ENCODE results near the gene RB1.
"Not testable (repeated sequence)": the region's sequence is repeated elsewhere in the genome, so short reads cannot be mapped to it uniquely, and the experiment has no call there.

The RB1 gene

DNA sequence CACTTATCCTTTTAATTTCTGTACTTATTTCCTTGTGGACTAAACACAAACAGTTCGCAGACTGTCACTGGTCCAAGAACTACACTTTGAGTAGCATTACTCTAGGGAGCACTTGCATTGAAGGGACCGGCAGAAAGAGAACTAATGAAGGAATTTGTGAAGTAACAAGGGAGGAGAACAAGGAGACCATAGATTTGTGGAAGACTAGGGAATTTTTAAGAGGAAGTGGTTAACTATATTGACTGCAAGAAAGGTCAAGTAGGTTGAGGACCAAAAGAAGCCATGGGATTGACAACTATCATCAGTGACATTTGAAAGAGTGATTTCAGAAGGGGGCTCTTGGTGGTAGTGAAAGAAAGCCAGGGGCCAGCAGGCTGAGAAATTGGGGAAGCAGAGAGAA lies 4.0 kb upstream of the RB1 start:
- no peak for DNase-seq

DNA sequence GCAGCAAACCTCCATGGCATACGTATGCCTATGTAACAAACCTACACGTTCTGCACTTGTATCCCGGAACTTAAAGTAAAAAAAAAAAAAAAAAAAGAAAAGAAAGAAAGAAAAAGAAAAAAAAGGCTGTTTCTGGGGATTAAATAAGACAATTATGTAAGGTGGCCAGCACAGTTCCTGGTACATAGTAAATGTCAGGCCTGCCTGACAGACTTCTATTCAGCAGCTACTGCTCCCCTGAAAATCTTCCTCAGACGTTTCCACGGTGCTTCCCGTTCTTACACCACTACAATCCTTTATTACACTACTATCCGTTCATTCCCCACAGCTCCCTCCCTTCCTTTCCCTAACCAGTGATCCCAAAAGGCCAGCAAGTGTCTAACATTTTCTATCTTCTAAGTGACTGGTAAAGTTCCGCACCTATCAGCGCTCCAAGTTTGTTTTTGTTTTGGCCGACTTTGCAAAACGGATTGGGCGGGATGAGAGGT lies 636 bp upstream of the RB1 start:
- peak; percentile 66 for DNase-seq

DNA sequence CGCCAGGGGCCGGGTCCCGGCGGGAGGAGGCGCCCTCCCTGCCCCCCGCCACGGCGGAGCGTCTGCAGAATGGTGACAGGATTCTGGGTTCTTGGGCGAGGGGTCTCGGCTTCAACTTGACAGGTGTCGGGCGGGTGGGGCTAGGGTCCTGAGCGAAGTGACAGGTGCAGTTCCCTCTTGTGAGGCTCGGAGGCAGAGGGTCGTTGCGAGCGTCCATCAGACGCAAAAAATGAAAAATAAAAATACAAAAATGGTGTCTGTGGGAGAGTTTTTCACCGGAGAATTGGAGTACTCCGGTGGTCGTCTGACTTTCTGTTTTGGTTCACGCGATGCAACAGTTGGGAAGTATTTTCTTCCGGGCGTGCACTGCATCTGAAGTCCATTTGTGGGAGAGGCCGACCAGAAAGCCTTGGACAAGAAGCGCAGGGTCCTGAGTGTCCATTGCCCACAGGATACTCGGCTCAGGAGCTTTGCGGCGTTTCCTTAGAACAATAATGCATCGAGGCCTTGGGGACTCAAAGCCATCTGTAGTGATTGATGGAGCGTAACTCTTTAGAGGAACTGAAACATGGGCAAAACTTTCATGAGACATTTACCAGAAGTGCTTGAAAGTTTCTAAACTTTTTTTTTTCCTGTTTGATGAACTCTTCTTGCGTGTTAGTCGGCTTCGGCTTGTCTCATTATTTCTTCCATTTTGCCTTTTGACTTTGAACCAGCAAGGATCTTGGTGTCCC lies 759 bp downstream of the RB1 start:
- peak; percentile 3 for DNase-seq

DNA sequence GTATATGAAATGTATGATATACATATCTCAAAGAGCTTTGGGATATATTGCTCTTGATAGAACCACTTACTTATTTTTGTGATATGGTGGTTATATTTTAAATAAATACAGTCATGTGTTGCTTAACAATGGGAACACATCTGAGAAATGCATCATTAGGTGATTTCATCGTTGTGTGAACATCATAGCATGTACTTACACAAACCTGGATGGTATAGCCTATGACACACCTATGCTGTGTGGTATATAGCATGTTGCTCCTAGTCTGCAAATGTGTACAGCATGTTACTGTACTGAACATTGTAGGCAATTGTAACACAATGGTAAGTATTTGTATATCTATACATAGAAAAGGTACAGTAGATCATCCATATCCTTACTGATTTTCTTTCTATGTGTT lies 7.7 kb downstream of the RB1 start:
- no peak for DNase-seq

DNA sequence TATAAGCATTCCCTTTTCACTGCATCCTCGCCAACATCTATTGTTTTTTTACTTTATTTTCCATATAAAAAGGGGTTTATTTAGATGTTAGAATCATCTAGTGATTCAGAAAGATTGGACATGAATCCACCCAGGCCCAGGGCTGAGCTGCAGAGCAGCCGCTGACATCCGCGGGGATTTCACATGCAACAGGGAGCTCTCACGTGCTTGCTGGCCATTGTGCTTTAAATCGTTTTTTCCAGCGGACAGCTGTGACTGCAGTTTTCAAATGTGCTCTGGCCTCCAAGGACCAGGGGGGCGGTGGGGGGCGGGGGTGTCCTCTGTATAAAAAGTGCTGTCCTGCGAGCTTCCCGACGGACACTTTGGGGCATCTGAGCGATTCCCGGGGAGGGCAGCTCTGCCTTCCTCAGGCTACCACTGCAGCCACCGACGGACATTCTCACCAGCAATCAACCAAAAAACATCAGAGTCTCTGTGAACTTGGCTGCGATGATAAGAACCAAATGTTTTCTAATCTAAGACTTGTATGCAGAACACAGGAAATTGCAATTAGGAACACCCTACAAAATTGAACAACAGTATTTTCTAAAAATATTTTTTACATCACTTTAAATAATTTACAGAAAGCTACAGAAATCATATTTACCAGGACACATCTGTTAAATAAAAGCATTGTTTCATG lies 12.6 kb downstream of the RB1 start:
- no peak for DNase-seq

DNA sequence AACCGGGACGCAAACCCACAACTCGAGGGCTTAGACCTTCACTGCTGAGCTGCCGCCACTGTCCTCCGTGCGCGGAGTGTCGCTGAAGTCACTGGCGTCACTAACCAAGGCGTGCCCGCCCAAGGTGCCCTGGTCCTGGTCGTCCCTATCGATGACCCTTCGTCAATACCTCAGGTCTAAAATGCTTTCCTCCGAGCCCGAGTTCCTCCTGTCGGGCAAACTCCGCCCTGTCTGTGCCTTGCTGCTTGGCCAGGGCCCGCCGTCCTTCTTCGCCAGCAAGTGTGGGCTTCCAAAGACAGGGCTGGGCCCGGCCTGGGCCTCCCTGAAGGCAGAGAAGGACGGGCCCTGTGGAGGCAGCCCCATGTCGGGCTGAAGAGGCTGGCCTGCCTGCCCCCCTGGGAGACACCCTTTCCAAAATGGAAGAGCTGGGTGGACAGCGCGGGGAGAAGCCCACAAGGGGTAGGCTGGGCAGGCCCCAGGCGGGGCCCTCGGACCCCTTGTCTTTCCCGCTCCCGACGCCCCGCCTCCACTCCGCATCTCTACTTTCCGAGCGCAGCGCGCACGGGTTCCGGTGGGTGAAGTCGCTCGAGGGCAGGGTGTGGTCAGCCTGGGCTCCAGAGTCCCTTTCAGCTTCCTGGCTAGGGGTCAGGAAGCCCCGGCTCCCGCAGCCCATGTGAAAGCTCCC lies 13.4 kb downstream of the RB1 start:
- DNase-seq = no peak

DNA sequence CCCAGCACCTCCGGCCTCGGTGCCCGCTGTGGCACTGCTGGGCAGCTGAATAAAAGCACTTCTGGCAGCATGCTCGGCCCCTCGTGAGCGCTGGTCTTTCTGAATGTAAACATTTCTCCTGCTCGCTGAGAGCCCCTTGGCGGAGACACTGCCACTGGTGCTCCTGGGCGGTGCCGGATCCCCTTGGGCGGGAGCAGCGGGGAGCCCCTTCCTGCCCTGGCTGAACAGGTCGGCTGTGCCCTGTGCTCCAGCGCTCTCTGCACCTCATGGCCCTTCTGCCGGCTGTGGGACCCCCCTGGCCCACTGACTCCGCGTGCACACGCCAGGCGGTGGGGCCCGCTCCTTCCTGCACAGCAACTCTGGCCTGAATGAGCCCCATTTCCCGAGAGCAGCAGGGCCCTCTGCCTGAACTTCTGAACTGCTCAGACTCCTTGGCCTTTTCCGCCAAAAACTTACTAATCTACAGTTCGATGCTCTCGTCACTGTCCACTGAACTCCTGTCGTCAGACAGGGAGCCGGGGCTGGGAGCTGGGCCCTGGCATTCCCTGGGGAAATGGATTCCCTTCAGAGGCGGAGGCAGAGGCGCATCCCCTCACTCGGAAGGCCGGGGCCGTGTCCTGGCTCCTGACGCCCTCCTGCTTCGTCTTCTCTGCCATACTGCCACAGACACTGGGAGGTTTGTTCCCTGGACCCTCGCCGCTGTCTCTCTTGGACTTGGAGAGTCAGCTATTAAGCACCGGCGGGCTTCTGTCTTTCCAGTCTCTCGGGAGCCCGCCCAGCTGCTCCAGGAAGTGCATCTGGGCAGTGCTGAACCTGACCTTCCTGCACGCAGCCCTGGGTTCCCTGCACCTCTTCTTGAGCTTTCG lies 14.2 kb downstream of the RB1 start:
- DNase-seq = no peak

DNA sequence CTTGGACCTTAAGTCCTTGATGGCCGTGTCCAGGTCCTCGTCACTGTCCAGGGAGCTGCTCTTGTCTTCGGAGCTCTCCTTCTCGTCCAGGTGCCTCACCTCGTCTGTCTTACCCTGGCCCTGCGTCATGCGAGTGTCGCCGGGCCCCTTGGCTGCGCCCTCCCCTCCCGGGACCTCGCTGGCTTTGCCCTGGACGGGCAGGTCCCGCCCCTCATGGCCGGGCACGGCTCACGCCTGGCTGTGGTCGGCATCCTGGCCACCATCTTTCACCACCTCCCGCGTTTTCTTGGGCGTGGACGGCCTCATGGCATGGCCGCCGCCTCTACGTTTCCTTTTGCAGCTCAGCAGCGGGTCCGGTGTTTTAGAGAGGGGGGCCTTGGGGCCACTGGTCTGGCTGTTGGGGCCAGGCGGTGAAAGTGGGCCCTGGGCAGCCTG lies 14.8 kb downstream of the RB1 start:
- no peak for DNase-seq

DNA sequence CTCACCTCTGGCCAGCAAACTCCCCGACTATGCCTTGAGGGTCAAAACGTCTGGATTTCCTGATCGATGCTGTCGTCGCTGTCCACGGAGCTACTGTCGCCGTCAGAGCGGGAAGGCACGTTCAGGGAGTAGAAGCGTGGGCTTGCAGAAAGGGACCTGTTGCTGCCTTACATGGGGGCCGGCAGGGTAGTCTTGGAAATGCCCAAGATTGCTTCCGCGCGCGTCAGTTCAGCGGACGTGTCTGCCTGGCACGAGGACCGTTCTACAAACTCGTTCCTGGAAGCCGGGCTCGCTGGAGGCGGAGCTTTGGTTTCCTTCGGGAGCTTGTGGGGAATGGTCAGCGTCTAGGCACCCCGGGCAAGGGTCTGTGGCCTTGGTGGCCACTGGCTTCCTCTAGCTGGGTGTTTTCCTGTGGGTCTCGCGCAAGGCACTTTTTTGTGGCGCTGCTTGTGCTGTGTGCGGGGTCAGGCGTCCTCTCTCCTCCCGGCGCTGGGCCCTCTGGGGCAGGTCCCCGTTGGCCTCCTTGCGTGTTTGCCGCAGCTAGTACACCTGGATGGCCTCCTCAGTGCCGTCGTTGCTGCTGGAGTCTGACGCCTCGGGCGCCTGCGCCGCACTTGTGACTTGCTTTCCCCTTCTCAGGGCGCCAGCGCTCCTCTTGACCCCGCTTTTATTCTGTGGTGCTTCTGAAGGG lies 15.4 kb downstream of the RB1 start:
- DNase-seq = no peak

DNA sequence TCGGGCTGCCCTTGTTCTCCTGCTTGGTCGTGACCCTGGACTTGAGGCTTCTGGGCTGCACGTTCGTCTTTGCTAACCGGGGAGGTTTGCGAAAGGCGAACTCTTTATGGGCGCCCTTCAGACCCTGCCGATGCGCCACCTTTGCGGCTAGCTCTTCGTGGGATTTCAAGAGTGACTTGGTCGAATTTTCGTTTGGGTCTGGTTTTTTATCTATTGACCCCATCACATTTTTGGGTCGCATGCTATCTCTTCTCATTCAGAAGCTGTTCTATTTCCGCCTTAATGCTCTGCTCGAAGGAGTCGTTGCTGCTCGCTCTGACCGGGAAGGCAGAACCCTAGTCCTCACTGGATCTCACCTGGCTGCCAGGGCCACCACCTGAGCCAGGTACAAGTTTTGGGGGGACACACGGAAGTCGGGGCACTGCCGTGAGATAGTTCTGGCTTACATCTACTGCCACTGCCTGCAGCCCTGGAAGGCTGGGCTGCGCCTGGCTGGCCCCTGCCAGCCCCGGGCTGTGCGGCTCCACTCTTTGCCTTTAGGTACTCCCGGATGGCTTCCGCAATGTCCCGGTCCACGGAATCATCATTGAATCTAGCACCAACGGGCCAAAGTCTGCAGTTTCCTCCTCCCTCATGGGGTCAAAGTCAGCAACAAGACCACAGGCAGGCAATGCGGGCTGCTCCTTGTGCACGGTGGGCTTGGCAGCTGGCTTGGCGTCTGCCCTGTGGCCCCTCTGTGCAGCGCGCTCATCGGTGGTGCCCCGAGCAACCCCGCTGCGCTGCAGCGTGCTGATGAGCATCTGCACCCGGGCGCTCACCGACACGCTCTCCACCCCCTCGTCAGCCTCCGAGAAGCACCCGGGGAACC lies 16.2 kb downstream of the RB1 start:
- no peak for DNase-seq

DNA sequence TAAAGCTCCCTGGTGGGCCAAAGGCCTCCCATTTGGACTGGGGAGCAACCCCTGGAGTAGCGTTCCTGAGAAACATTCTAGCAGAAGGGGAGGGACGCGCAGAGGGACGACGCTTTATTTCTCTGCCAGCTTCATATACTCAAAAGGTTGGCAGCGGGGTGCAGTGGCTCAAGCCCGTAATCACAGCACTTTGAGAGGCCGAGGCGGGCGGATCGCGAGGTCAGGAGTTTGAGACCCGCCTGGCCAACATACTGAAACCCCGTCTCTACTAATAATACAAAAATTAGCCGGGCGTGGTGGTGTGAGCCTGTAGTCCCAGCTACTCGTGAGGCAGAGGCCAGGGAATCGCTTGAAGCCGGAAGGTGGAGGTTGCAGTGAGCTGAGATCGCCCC lies 16.8 kb downstream of the RB1 start:
- DNase-seq = no peak

DNA sequence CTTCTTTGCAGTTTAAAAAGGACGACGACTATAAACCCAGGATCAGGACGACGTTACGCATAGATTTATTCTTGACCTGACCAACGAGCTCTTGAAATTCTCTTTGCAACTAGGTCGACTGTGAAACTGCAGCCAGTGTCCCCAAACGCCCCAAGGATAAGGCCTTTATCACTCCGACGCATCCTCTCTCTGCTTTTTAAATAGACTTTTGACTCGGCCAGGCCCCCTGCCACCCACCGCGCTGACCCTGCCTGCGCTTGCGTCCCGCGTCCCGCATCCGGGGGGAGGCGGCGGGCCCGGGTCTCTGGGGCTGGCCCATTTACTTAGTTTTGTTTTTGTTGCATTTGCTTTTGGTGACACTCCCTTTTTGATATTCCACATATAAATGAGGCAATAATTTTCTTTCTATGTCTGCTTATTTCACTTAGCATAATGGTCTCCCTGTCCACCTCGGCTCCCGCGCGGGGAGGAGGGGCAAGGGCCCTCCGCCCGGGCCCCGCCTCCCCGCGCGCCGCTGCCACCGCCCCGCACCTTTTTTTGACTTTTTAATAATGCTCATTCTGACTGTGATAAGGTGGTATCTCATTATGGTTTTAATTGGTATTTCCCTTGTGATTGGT lies 17.4 kb downstream of the RB1 start:
- DNase-seq = no peak

DNA sequence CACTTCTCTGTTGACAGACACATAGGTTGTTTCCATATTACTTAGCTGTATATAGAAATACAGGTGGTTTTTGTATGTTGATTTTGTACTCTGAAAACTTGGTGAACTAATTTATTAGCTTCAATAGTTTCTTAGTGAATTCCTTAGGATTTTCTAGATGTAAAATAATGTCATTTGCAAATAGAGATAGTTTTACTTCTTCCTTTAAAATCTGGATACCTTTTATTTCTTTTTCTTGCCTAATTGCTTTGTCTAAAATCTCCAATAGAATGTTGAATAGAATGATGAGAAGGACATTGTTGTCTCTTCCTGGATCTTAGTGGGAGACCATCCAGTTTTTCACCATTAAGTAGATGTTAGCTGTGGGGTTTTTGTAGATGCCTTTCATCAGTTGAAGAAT lies 18.7 kb downstream of the RB1 start:
- DNase-seq = no peak

DNA sequence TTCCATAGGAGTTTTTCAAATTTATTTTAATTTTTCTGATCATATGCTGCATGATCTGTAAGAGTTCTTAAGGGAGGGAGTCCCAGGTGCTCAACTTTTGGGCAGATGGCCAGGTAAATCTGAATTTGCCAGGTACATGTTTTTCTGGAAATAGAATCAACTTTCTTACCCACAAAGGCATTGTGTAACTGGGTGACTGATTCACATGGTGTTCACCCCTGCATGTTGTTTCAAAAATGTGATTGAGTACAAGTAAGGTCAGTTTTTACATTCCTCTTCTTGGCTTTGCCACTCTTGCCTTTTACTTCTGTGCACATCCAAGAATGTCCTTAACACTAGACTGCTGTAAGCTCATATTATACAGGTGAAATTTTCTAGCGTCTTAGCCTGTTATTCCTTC lies 30.4 kb downstream of the RB1 start:
- DNase-seq = no peak

DNA sequence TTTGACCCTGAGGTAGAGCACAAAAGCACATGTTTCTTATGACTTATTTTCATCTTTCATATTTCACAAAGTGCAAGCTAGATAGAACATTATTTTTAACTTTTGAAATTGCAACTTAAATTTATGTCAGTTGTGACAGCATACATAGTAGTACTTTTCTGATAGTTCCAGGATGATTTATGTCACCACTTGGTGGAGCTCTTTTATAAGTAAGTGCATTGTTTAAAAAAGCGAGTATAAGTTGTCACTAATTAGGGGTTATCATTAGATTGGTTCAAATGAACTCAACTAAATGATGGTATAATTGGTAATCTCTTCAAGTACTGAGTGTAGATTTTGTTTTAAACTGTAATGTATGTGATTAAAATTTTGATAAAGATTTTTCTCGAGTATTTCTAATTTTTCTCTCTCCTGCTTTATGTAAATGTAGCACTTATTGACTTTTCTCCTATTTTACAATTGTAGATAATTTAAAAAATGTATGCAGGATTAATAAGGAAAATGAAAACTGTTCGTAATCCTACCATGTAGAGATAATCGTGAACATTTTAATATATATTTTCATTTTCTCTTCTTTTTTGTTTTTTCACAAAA lies 31.1 kb downstream of the RB1 start:
- DNase-seq = peak; percentile 7

DNA sequence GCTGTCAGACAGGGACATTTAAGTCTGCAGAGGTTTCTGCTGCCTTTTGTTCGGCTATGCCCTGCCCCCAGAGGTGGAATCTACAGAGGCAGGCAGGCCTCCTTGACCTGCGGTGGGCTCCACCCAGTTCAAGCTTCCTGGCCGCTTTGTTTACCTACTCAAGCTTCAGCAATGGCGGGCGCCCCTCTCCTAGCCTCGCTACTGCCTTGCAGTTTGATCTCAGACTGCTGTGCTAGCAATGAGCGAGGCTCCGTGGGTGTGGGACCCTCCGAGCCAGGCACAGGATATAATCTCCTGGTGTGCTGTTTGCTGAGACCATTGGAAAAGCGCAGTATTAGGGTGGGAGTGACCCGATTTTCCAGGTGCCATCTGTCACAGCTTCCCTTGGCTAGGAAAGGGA lies 35.6 kb downstream of the RB1 start:
- not testable (repeated sequence) for DNase-seq

DNA sequence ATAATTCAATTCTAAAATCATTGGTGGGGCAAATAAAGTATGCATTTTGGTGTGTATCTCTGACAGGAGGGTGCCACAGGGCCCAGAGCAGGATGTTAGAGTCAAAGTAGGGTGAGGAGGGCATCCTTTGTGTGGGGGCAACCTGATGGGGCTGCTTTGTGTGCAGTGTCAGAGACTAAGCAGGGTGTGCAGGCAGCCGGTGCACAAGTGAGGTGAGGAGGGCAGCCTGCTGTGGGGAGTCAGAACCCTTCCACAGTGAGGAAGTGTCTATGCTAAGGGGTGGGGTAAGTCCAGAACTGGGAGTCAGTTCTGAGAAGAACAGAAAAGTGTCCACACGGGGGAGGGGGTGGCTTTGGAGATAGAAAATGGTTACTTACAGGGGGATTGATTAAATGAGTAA lies 40.7 kb downstream of the RB1 start:
- DNase-seq = no peak

DNA sequence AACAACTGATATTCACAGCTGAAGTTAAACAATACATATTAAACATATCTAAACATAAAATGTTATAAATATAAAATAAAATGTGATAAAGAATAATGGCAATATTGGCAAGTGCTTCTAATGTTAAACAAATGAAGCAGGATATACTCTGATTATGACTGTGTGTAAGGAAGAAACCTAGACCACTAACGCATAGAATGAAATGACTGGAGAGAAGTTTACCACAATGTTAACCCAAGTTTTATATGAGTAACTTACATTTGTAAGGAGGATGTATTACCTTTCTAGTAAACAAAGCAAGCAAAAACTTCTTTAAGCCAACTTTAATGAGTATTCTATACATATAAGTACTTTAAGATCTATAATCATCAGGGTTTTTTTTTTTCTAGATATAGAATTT lies 43.0 kb downstream of the RB1 start:
- no peak for DNase-seq

DNA sequence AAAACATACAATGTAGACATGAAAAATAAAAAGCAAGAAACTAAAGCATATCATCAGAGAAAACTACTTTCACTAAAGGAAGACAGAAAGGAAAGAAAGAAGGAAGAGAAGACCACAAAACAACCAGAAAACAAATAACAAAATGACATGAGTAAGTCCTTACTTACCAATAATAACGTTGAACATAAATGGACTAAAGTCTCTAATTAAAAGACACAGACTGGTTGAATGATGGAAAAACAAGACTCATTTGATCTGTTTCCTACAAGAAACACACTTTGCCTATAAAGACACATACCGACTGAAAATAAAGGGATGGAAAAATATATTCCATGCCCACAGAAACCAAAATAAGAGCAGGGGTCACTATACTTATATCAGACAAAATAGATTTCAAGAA lies 46.0 kb downstream of the RB1 start:
- DNase-seq = no peak

DNA sequence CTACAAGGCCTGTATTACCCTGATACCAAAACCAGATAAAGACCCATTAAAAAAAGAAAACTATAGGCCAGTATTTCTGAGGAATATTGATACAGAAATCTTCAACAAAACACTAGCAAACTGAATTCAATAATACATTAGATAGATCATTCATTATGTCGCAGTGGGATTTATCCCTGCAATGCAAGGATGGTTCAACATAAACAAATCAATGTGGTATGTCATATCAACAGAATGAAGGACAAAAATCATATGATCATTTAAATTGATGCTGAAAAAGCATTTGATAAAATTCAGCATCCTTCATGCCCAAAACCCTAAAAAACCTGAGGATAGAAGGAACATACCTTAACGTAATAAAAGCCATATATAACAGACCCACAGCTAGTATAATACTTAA lies 50.0 kb downstream of the RB1 start:
- DNase-seq = no peak

DNA sequence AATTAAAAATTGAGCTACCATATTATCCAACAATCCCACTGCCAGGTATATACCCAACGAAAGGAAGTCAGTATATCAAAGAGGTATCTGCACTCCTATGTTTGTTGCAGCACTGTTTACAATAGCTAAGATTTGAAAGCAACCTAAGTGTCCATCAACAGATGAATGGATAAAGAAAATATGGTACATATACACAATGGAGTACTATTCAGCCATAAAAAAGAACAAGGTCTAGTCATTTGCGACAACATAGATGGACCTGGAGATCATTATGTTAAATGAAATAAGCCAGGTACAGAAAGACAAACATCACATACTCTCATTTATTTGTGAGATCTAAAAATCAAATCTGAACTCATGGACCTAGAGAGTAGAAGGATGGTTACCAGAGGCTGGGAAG lies 52.0 kb downstream of the RB1 start:
- not testable (repeated sequence) for DNase-seq
